ENCODE measurements around the gene BTBD17. TPM values are rescaled to one million over a fixed set of nuclear protein-coding genes. Genes with fewer than 3 reads are reported as not detected.
"Not testable (repeated sequence)": the region's sequence is repeated elsewhere in the genome, so short reads cannot be mapped to it uniquely, and the experiment has no call there.

The BTBD17 gene
- total RNA-seq, result not detected in 2 replicates

- no peak within 1 kb of the TSS for H3K4me3 ChIP-seq (ENCODE audit: low read depth, low read length)
- peak; percentile 71 for TF ChIP-seq CTCF (conservative IDR thresholded peaks at IDR 0.05; ENCODE audit: low read depth, low read length)
- no peak for DNase-seq (ENCODE audit: low read depth)
These were observed at the start of gene BTBD17 for GRCh38 chr17:74361230-74362068. Gene BTBD17, minus strand, starts transcription at chr17:74361868. Its CDS starts 49 bp downstream, at chr17:74361819.

- H3K4me3 ChIP-seq (ENCODE audit: low read depth, low read length), result no peak overlapping the region
- no peak for TF ChIP-seq CTCF (conservative IDR thresholded peaks at IDR 0.05; ENCODE audit: low read depth, low read length)
- DNase-seq (ENCODE audit: low read depth), result no peak
These were observed 48.4 kb upstream of the BTBD17 start for GRCh38 chr17:74410001-74410443.

GRCh38 chr17:74408815-74409214, 47.1 kb upstream of the BTBD17 start:
- no peak for DNase-seq (ENCODE audit: low read depth)
- no peak for TF ChIP-seq CTCF (conservative IDR thresholded peaks at IDR 0.05; ENCODE audit: low read depth, low read length)
- no peak overlapping the region for H3K4me3 ChIP-seq (ENCODE audit: low read depth, low read length)

GRCh38 chr17:74408262-74408661, 46.6 kb upstream of the BTBD17 start:
- TF ChIP-seq CTCF (conservative IDR thresholded peaks at IDR 0.05; ENCODE audit: low read depth, low read length), result peak; percentile 58
- no peak for DNase-seq (ENCODE audit: low read depth)
- H3K4me3 ChIP-seq (ENCODE audit: low read depth, low read length), result no peak overlapping the region

GRCh38 chr17:74407384-74407783, 45.7 kb upstream of the BTBD17 start:
- TF ChIP-seq CTCF (conservative IDR thresholded peaks at IDR 0.05; ENCODE audit: low read depth, low read length), result no peak
- no peak for DNase-seq (ENCODE audit: low read depth)

GRCh38 chr17:74405311-74405710, 43.6 kb upstream of the BTBD17 start:
- H3K4me3 ChIP-seq (ENCODE audit: low read depth, low read length); DNase-seq (ENCODE audit: low read depth): not testable (repeated sequence)

More at GRCh38 chr17:74407384-74407783, 45.7 kb upstream of the BTBD17 start:
- H3K4me3 ChIP-seq (ENCODE audit: low read depth, low read length), result no peak overlapping the region

GRCh38 chr17:74404789-74405188, 43.1 kb upstream of the BTBD17 start:
- no peak overlapping the region for H3K4me3 ChIP-seq (ENCODE audit: low read depth, low read length)
- DNase-seq (ENCODE audit: low read depth), result no peak

More at GRCh38 chr17:74404789-74405188, 43.1 kb upstream of the BTBD17 start:
- TF ChIP-seq CTCF (conservative IDR thresholded peaks at IDR 0.05; ENCODE audit: low read depth, low read length), result no peak
